GM18499 (cell line): Measurements from ENCODE around the gene EGF.
"Not testable (repeated sequence)": the region's sequence is repeated elsewhere in the genome, so short reads cannot be mapped to it uniquely, and the experiment has no call there.

Source experiments
- ATAC-seq: cut with Tn5 transposase; IDR thresholded peaks from one replicate; pipeline ENCODE4 v1.9.1; 2021; ENCODE audit warnings: moderate number of reproducible peaks; ENCODE audit not compliant: insufficient read depth, unreplicated experiment

The EGF gene

GRCh38 chr4:110020646-110021443, 108.2 kb downstream of the EGF start:
- ATAC-seq, result no peak

- ATAC-seq, result no peak
Measured at GRCh38 chr4:110022457-110022856, 109.8 kb downstream of the EGF start.

- ATAC-seq, result no peak
Measured at GRCh38 chr4:110025056-110025455, 112.4 kb downstream of the EGF start.

- ATAC-seq, result no peak
Measured at GRCh38 chr4:110025718-110026117, 113.0 kb downstream of the EGF start.

GRCh38 chr4:110032603-110033002, 119.9 kb downstream of the EGF start:
- ATAC-seq, result no peak

- no peak for ATAC-seq
Measured at GRCh38 chr4:110033355-110034025, 120.8 kb downstream of the EGF start.

- ATAC-seq, result peak; percentile 97
Measured at GRCh38 chr4:110034026-110034393, 121.3 kb downstream of the EGF start.

GRCh38 chr4:110039164-110039563, 126.5 kb downstream of the EGF start:
- not testable (repeated sequence) for ATAC-seq

- no peak for ATAC-seq
Measured at GRCh38 chr4:110041735-110042134, 129.1 kb downstream of the EGF start.

GRCh38 chr4:110042545-110043517, 130.1 kb downstream of the EGF start:
- no peak for ATAC-seq

- ATAC-seq, result no peak
Measured at GRCh38 chr4:110046588-110047049, 133.9 kb downstream of the EGF start.

GRCh38 chr4:110049951-110050925, 137.6 kb downstream of the EGF start:
- ATAC-seq, result no peak

- ATAC-seq, result peak; percentile 76
Measured at GRCh38 chr4:110055158-110055768, 142.6 kb downstream of the EGF start.

GRCh38 chr4:110058677-110059076, 146.0 kb downstream of the EGF start:
- no peak for ATAC-seq

GRCh38 chr4:110059556-110060191, 147.0 kb downstream of the EGF start:
- peak; percentile 85 for ATAC-seq

GRCh38 chr4:110061076-110061475, 148.4 kb downstream of the EGF start:
- ATAC-seq, result no peak
